H1 (cell line): ENCODE results near the gene B9D1.

Experiments
- BCL11A ChIP-seq, 2 experiments: IDR thresholded peaks; one replicate each; pipeline ENCODE4 v1.6.1; 2011; ENCODE audit warnings: low read depth in 2 of 2, low read length in 2 of 2, mild to moderate bottlenecking in 2 of 2
- JUND ChIP-seq: IDR thresholded peaks from 2 replicates; pipeline ENCODE4 v1.6.1; 2011; ENCODE audit warnings: mild to moderate bottlenecking, improper control_type of control experiment, low read length
- POLR2AphosphoS5 ChIP-seq: IDR thresholded peaks from 2 replicates; pipeline ENCODE4 v1.6.1; 2011; ENCODE audit warnings: low read depth, low read length
- RAD21 ChIP-seq, 2 experiments: IDR thresholded peaks in 1 of 2; conservative IDR thresholded peaks in 1 of 2; 2 replicates each; pipeline ENCODE4 v1.6.1; 2011; ENCODE audit warnings: low read depth in 2 of 2, low read length in 2 of 2, improper control_type of control experiment in 1 of 2, inconsistent platforms in 1 of 2, mild to moderate bottlenecking in 1 of 2, moderate library complexity in 1 of 2
- SRF ChIP-seq: IDR thresholded peaks from 2 replicates; pipeline ENCODE4 v1.6.1; 2011; ENCODE audit warnings: mild to moderate bottlenecking, low read depth, low read length, moderate library complexity
- TAF1 ChIP-seq: IDR thresholded peaks from 2 replicates; pipeline ENCODE4 v1.6.1; 2011; ENCODE audit warnings: mild to moderate bottlenecking, low read depth, low read length
- TF ChIP-seq, protein P1 (sequence below), 3 experiments: IDR thresholded peaks; 1 replicate in 2 of 3; 2 replicates in 1 of 3; pipeline versions ENCODE4 v1.5.1 to v1.6.1; 2011; ENCODE audit warnings: low read length in 3 of 3, mild to moderate bottlenecking in 3 of 3, inconsistent platforms in 2 of 3, low read depth in 1 of 3, moderate library complexity in 1 of 3; ENCODE audit not compliant: insufficient read depth in 1 of 3; ENCODE audit errors: control extremely low read depth in 1 of 3

DNA sequence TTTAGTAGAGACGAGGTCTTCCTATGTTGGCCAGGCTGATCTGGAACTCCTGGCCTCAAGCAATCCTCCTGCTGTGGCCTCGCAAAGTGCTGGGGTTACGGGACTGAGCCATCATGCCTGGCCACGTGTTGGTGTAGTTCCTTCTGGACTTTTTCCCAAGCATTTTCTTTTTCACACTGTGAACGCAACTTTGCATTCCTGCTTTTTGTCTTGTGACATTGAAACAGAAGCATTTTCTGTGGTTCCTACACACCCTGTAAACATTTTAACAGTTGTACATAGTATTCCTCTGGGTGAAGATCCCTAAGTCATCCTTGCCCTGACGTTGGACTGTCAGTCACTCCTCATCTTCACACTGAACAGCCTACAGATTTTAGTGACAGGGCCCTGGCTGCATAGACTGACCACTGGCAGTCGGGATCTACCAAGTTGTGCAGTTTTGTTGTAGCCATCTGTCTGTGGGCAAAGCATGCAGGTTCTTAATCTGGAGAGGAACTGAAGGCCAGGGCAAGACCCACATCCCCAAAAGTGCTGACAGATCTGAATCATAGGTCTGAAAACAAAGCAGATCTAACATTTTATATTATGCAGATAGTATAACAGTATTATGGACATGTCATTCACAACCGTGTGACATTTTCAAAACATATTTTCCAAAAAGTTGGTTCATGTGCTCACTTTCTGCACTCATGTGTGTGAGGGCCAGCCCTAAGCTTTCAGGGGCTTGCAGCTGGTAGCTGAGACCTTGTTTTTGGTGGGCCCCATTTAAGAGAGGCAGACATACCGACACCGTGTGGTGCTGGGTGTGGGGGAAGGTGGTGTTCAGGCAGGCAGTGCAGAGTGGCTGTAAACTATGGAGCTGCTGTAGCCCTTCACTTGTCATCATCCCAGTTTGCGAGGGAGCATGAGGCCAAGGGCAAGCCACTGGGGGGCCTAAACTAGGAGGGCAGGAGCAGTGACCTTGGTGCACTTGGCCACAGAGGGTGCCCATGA lies 65.4 kb downstream of the B9D1 start:
- TF ChIP-seq, protein P1, sequence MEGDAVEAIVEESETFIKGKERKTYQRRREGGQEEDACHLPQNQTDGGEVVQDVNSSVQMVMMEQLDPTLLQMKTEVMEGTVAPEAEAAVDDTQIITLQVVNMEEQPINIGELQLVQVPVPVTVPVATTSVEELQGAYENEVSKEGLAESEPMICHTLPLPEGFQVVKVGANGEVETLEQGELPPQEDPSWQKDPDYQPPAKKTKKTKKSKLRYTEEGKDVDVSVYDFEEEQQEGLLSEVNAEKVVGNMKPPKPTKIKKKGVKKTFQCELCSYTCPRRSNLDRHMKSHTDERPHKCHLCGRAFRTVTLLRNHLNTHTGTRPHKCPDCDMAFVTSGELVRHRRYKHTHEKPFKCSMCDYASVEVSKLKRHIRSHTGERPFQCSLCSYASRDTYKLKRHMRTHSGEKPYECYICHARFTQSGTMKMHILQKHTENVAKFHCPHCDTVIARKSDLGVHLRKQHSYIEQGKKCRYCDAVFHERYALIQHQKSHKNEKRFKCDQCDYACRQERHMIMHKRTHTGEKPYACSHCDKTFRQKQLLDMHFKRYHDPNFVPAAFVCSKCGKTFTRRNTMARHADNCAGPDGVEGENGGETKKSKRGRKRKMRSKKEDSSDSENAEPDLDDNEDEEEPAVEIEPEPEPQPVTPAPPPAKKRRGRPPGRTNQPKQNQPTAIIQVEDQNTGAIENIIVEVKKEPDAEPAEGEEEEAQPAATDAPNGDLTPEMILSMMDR (IDR thresholded peaks at IDR 0.05; ENCODE audit: control extremely low read depth in 1 of 3, insufficient read depth in 1 of 3, low read depth in 1 of 3, low read length in 3 of 3): no peak
- TF ChIP-seq JUND: no peak
- TF ChIP-seq TAF1: no peak
- TF ChIP-seq SRF: no peak
- no peak for TF ChIP-seq BCL11A (IDR thresholded peaks at IDR 0.05; ENCODE audit: low read depth in 2 of 2, low read length in 2 of 2)
- no peak for TF ChIP-seq POLR2AphosphoS5
- TF ChIP-seq RAD21 (IDR thresholded peaks at IDR 0.05 in 1 of 2, conservative IDR thresholded peaks at IDR 0.05 in 1 of 2; ENCODE audit: low read depth in 2 of 2, low read length in 2 of 2): no peak
